Mesothelial cell of epicardium (in vitro differentiated cells): Measurements from ENCODE around the gene A4GALT. TPM values are rescaled to one million over a fixed set of nuclear protein-coding genes. Genes with fewer than 3 reads are reported as not detected.

Experiments used
- DNase-seq, 2 experiments: peaks; one replicate each; pipeline ENCODE4 v3.0.0; 2021; ENCODE audit warnings: low spot score in 2 of 2; ENCODE audit not compliant: unreplicated experiment in 2 of 2
- H3K27ac Mint-ChIP-seq: 2 replicates; pipeline ENCODE4 v1.8.0; 2021; ENCODE audit warnings: mixed read lengths
- H3K27me3 Mint-ChIP-seq: 2 replicates; pipeline ENCODE4 v1.8.0; 2021; ENCODE audit warnings: low read depth, mixed read lengths
- H3K36me3 Mint-ChIP-seq: 2 replicates; pipeline ENCODE4 v1.8.0; 2021; ENCODE audit warnings: mixed read lengths
- H3K4me1 Mint-ChIP-seq: 2 replicates; pipeline ENCODE4 v1.8.0; 2021; ENCODE audit warnings: mixed read lengths
- H3K4me3 Mint-ChIP-seq: 2 replicates; pipeline ENCODE4 v1.8.0; 2021; ENCODE audit warnings: mild to moderate bottlenecking, moderate library complexity, mixed read lengths
- H3K9me3 Mint-ChIP-seq: 2 replicates; pipeline ENCODE4 v1.8.0; 2021; ENCODE audit warnings: mixed read lengths
- CTCF ChIP-seq: fragments of 200-600 bp; sonication (generic); IDR thresholded peaks from one replicate; pipeline ENCODE4 v1.5.0; 2021; ENCODE audit warnings: antibody characterized with exemption; ENCODE audit not compliant: unreplicated experiment
- total RNA-seq: library from RNA; stranded (reverse); gene quantifications from 3 replicates; pipeline ENCODE4 v1.2.1, GENCODE V29; 2021

The A4GALT gene
- total RNA-seq, 1 donor from 2014 or later = 0.67 TPM

- Mint-ChIP-seq H3K9me3 (no peaks in the 10 kb centered on the region), H3K27ac (no peak overlapping the region), H3K27me3 (peaks cover 2% of the 10 kb centered on the region), H3K36me3 (no peaks in the 10 kb centered on the region), H3K4me1 (peaks cover 23% of the 10 kb centered on the region), H3K4me3 (no peak overlapping the region)
- no peak for TF ChIP-seq CTCF
- DNase-seq = no peak
Measured at GRCh38 chr22:42685941-42686653, 34.6 kb downstream of the A4GALT start.

GRCh38 chr22:42684462-42685195 lies 36.0 kb downstream of the A4GALT start:
- peaks cover under 1% of the 10 kb centered on the region for H3K9me3 Mint-ChIP-seq
- peaks cover 23% of the 10 kb centered on the region for H3K4me1 Mint-ChIP-seq
- no peak for TF ChIP-seq CTCF
- H3K36me3 Mint-ChIP-seq = no peaks in the 10 kb centered on the region
- H3K4me3 Mint-ChIP-seq = no peak overlapping the region
- no peak overlapping the region for H3K27ac Mint-ChIP-seq
- H3K27me3 Mint-ChIP-seq = peaks cover 2% of the 10 kb centered on the region
- DNase-seq = no peak

GRCh38 chr22:42683578-42684283 lies 36.9 kb downstream of the A4GALT start:
- no peak for DNase-seq
- no peak for TF ChIP-seq CTCF
- Mint-ChIP-seq H3K4me3 (no peak overlapping the region), H3K36me3 (no peaks in the 10 kb centered on the region), H3K9me3 (peaks cover 5% of the 10 kb centered on the region), H3K27me3 (peaks cover 2% of the 10 kb centered on the region), H3K4me1 (peaks cover 19% of the 10 kb centered on the region), H3K27ac (no peak overlapping the region)

- no peak for TF ChIP-seq CTCF
- no peak for DNase-seq
- Mint-ChIP-seq H3K36me3 (no peaks in the 10 kb centered on the region), H3K4me1 (peaks cover 9% of the 10 kb centered on the region), H3K27ac (no peak overlapping the region), H3K4me3 (no peak overlapping the region), H3K27me3 (peaks cover 2% of the 10 kb centered on the region), H3K9me3 (peaks cover 12% of the 10 kb centered on the region)
Measured at GRCh38 chr22:42682113-42682851, 38.4 kb downstream of the A4GALT start.

GRCh38 chr22:42680648-42681047 lies 40.0 kb downstream of the A4GALT start:
- peaks cover 12% of the 10 kb centered on the region for H3K9me3 Mint-ChIP-seq
- no peak overlapping the region for H3K4me3 Mint-ChIP-seq
- H3K27me3 Mint-ChIP-seq = peaks cover 2% of the 10 kb centered on the region
- no peak for DNase-seq
- H3K36me3 Mint-ChIP-seq = no peaks in the 10 kb centered on the region
- no peak for TF ChIP-seq CTCF
- peaks cover 6% of the 10 kb centered on the region for H3K4me1 Mint-ChIP-seq
- H3K27ac Mint-ChIP-seq = no peak overlapping the region
